Endothelial cell of umbilical vein (primary cell): ENCODE results near the gene LGI4. TPM values are rescaled to one million over a fixed set of nuclear protein-coding genes. Genes with fewer than 3 reads are reported as not detected.

Experiments
- BruUV-seq: library from RNA; stranded (reverse); fragments of 400-500 nt; replicated peaks from 2 replicates; lab custom pipeline; 2021; lab: Mats Ljungman, UMichigan
- CTCF ChIA-PET: fragments of 300-600, 350-600 bp; sonication (Branson Sonifier 250); formaldehyde crosslinking; loops from one replicate; lab custom pipeline; 2021; ENCODE audit warnings: antibody characterized with exemption, inconsistent platforms; lab: Charles Lee
- POLR2A ChIA-PET: fragments of 300-600, 350-600 bp; sonication (Branson Sonifier 250); formaldehyde crosslinking; loops from one replicate; lab custom pipeline; 2021; ENCODE audit warnings: antibody characterized with exemption, inconsistent platforms; lab: Charles Lee
- DNase-seq: peaks from one replicate; pipeline ENCODE4 v3.0.0-alpha.2; 2011; ENCODE audit warnings: low read depth, low spot score
- FAIRE-seq: peaks from 2 replicates; lab custom pipeline; 2011; peaks lifted over from hg19 to GRCh38; lab: Jason Lieb, UNC
- H2AFZ ChIP-seq: 2 replicates; pipeline ENCODE4 v1.6.0; 2012; ENCODE audit warnings: low read depth, low read length, control low read depth, inconsistent platforms
- H3K27ac ChIP-seq: 2 replicates; pipeline ENCODE4 v1.5.1; 2011; ENCODE audit warnings: low read depth, mild to moderate bottlenecking, control low read depth, low read length, moderate library complexity; ENCODE audit not compliant: insufficient read depth
- H3K27me3 ChIP-seq, 2 experiments: 2 replicates each; pipeline versions ENCODE4 v1.6.0 to v1.6.1; 2011; ENCODE audit warnings: low read length in 2 of 2, mixed read lengths in 1 of 2; ENCODE audit not compliant: control insufficient read depth in 2 of 2, insufficient read depth in 2 of 2
- H3K36me3 ChIP-seq, 2 experiments: 2 replicates in 1 of 2; 3 replicates in 1 of 2; pipeline ENCODE4 v1.5.1; 2011; ENCODE audit warnings: low read length in 2 of 2, mild to moderate bottlenecking in 1 of 2, moderate library complexity in 1 of 2; ENCODE audit not compliant: control insufficient read depth in 2 of 2, insufficient read depth in 2 of 2; ENCODE audit errors: extremely low read depth in 1 of 2
- H3K4me1 ChIP-seq: 3 replicates; pipeline ENCODE4 v1.5.1; 2011; ENCODE audit warnings: mild to moderate bottlenecking, low read length; ENCODE audit not compliant: control insufficient read depth, insufficient read depth; ENCODE audit errors: extremely low read depth
- H3K4me2 ChIP-seq: 2 replicates; pipeline ENCODE4 v1.6.1; 2011; ENCODE audit warnings: low read length, control low read depth, mixed read lengths; ENCODE audit not compliant: insufficient read depth
- H3K4me3 ChIP-seq, 3 experiments: fragments of 200-600 bp in 1 of 3; sonication (generic), shearing (Covaris generic) in 1 of 3; replicated peaks in 1 of 3; 2 replicates each; pipeline ENCODE4 v1.5.1; 2011 to 2016; ENCODE audit warnings: control low read depth in 3 of 3, low read length in 3 of 3, mild to moderate bottlenecking in 2 of 3, inconsistent platforms in 1 of 3, low read depth in 1 of 3, moderate library complexity in 1 of 3; ENCODE audit not compliant: insufficient read depth in 1 of 3
- H3K79me2 ChIP-seq: 2 replicates; pipeline ENCODE4 v1.6.0; 2012; ENCODE audit warnings: low read length, inconsistent platforms; ENCODE audit not compliant: control insufficient read depth, insufficient read depth
- H3K9ac ChIP-seq: replicated peaks from 2 replicates; pipeline ENCODE3; 2011; ENCODE audit warnings: low read length, control low read depth; ENCODE audit not compliant: insufficient read depth; ENCODE audit errors: extremely low read depth
- H3K9me1 ChIP-seq: replicated peaks from 3 replicates; pipeline ENCODE4 v1.6.0; 2011; ENCODE audit warnings: mild to moderate bottlenecking, low read length; ENCODE audit not compliant: control insufficient read depth, insufficient read depth; ENCODE audit errors: extremely low read depth
- H3K9me3 ChIP-seq: replicated peaks from 2 replicates; pipeline ENCODE4 v1.5.1; 2012; ENCODE audit warnings: low read length, inconsistent platforms; ENCODE audit not compliant: control insufficient read depth, insufficient read depth
- H4K20me1 ChIP-seq: replicated peaks from 2 replicates; pipeline ENCODE3; 2011; ENCODE audit warnings: mild to moderate bottlenecking, low read length; ENCODE audit not compliant: control insufficient read depth, insufficient read depth; ENCODE audit errors: extremely low read depth
- EZH2 ChIP-seq: IDR thresholded peaks from 2 replicates; pipeline ENCODE4 v1.6.1; 2012; ENCODE audit warnings: borderline replicate concordance, low read depth, mild to moderate bottlenecking, moderate library complexity, low read length, inconsistent platforms; ENCODE audit not compliant: severe bottlenecking
- FOS ChIP-seq: IDR thresholded peaks from 2 replicates; pipeline ENCODE4 v1.6.1; 2011; ENCODE audit warnings: mild to moderate bottlenecking, low read length, moderate library complexity, borderline replicate concordance; ENCODE audit not compliant: insufficient read depth
- GATA2 ChIP-seq: IDR thresholded peaks from 2 replicates; pipeline ENCODE4 v1.7.0; 2011; ENCODE audit warnings: low read depth, mild to moderate bottlenecking, moderate library complexity, mixed read lengths, low read length; ENCODE audit not compliant: insufficient read length, insufficient read depth
- JUN ChIP-seq: IDR thresholded peaks from 2 replicates; pipeline ENCODE4 v1.6.1; 2011; ENCODE audit warnings: borderline replicate concordance, low read depth; ENCODE audit not compliant: insufficient read length, insufficient read depth
- MYC ChIP-seq: IDR thresholded peaks from one replicate; pipeline ENCODE4 v1.6.1; 2011; ENCODE audit warnings: mild to moderate bottlenecking, low read depth, low read length
- POLR2A ChIP-seq: IDR thresholded peaks from 2 replicates; pipeline ENCODE4 v1.6.1; 2012; ENCODE audit warnings: low read depth, mild to moderate bottlenecking, control low read depth, low read length
- POLR2AphosphoS5 ChIP-seq: IDR thresholded peaks from 2 replicates; pipeline ENCODE4 v1.6.1; 2012; ENCODE audit warnings: low read depth, mild to moderate bottlenecking, control low read depth, low read length, moderate library complexity; ENCODE audit not compliant: insufficient read depth
- dilution Hi-C: fragments of 300-500 bp; cut with MboI; formaldehyde crosslinking; loops from one replicate; pipeline ENCODE4 v1.15.0; 2019; ENCODE audit warnings: low sequenced_read_pairs; ENCODE audit not compliant: extremely low pct_ligation_motif_present
- intact Hi-C: fragments of 100-400 bp; cut with micrococcal nuclease; formaldehyde crosslinking; loops from one replicate; pipeline ENCODE4 v1.10.0; 2022
- polyA plus RNA-seq, 4 experiments: library from polyadenylated mRNA; depleted of rRNA in 3 of 4; stranded (reverse) in 3 of 4; unstranded in 1 of 4; fragments of >200 nt; gene quantifications; 2 replicates each; pipeline versions ENCODE4 v1.2.1 to v1.2.3, GENCODE V29; 2011 to 2012; ENCODE audit warnings: missing spikeins in 1 of 4
- total RNA-seq: library from RNA; stranded (reverse); gene quantifications from 2 replicates; pipeline ENCODE4 v1.2.3, GENCODE V29; 2021
- TF ChIP-seq, protein P1 (sequence below): IDR thresholded peaks from 2 replicates; pipeline ENCODE4 v1.6.1; 2011; ENCODE audit not compliant: insufficient read depth, insufficient read length
- TF ChIP-seq, protein P2 (sequence below), 2 donors: IDR thresholded peaks; 1 replicate in 1 of 2; 2 replicates in 1 of 2; pipeline ENCODE4 v1.5.1; 2011; ENCODE audit warnings: low read length in 2 of 2, mild to moderate bottlenecking in 2 of 2, moderate library complexity in 2 of 2, control low read depth in 1 of 2, inconsistent platforms in 1 of 2, low read depth in 1 of 2; ENCODE audit not compliant: insufficient read depth in 1 of 2; ENCODE audit errors: extremely low read depth in 1 of 2

The LGI4 gene
- total and polyA plus RNA-seq, 2 donors (not counting 3 experiments of a cell fraction or from before 2014, with no cell fraction given), result not detected

DNA sequence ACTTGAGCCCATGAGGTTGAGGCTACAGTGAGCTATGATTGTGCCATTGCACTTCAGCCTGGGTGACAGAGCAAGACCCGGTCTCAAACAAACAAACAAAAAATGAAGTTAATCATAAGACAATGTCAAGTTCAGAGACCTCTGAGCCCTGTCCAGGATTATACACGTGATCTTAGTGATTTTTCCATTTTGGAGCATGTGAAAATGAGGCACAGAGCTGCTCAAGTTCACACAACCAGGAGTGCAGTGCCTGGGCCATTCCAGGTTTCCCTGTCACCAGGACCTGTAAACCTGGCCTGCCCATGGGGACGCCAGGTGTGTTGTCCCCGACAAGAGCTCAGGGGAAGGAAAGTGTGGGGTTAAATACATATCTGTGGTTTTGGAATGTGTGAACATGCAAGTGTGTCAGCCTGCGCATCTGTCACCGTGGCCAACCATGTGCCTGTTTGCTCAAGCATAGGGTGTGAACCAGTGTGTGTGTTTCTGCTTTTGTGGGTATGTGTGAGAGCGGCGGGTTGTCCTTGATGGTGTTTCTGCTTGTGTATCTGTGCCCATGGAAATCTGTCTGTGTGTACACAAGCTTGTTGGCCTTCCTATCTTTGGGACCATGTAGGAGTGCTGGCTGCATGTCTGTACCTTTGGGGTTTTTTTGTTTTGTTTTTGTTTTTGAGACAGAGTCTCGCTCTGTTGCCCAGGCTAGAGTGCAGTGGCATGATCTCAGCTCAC, 2.3 kb upstream of the LGI4 start:
- H3K9me1 ChIP-seq, result no peaks in the 10 kb centered on the region
- TF ChIP-seq POLR2A (no peak), MYC (no peak), JUN (no peak), GATA2 (no peak), FOS (no peak), POLR2AphosphoS5 (no peak), EZH2 (no peak)
- TF ChIP-seq, protein P1, sequence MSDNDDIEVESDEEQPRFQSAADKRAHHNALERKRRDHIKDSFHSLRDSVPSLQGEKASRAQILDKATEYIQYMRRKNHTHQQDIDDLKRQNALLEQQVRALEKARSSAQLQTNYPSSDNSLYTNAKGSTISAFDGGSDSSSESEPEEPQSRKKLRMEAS, result no peak
- TF ChIP-seq, protein P2, sequence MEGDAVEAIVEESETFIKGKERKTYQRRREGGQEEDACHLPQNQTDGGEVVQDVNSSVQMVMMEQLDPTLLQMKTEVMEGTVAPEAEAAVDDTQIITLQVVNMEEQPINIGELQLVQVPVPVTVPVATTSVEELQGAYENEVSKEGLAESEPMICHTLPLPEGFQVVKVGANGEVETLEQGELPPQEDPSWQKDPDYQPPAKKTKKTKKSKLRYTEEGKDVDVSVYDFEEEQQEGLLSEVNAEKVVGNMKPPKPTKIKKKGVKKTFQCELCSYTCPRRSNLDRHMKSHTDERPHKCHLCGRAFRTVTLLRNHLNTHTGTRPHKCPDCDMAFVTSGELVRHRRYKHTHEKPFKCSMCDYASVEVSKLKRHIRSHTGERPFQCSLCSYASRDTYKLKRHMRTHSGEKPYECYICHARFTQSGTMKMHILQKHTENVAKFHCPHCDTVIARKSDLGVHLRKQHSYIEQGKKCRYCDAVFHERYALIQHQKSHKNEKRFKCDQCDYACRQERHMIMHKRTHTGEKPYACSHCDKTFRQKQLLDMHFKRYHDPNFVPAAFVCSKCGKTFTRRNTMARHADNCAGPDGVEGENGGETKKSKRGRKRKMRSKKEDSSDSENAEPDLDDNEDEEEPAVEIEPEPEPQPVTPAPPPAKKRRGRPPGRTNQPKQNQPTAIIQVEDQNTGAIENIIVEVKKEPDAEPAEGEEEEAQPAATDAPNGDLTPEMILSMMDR (IDR thresholded peaks at IDR 0.05; ENCODE audit: extremely low read depth in 1 of 2, insufficient read depth in 1 of 2, low read depth in 1 of 2, low read length in 2 of 2), result no peak
- H3K36me3 ChIP-seq, result no peaks in the 10 kb centered on the region
- no peaks in the 10 kb centered on the region for H4K20me1 ChIP-seq
- dilution Hi-C loops (no loop called here), intact Hi-C loops (no loop called here)
- no peak overlapping the region for H3K9ac ChIP-seq
- H3K27me3 ChIP-seq, result peaks cover 0 to 2% of the 10 kb centered on the region in 2 experiments
- no peak overlapping the region for H2AFZ ChIP-seq
- no peak overlapping the region for H3K4me2 ChIP-seq
- no peak overlapping the region for H3K4me3 ChIP-seq
- no peaks in the 10 kb centered on the region for H3K79me2 ChIP-seq
- H3K27ac ChIP-seq, result no peak overlapping the region
- DNase-seq (no peak), FAIRE-seq (no peak)
- ChIA-PET POLR2A (no interaction called here), CTCF (interaction anchor here (2.0 to 4.8 kb wide), 5 partner anchors 9 to 93 kb away, joined by 5 to 52 read pairs (median 17); partner anchors contain the start of gene FXYD5)
- no TSS peak for BruUV-seq
- H3K9me3 ChIP-seq, result no peaks in the 10 kb centered on the region
- peaks cover 7% of the 10 kb centered on the region for H3K4me1 ChIP-seq
